ENCODE results near the gene ACYP2. TPM values are rescaled to one million over a fixed set of nuclear protein-coding genes. Genes with fewer than 3 reads are reported as not detected.

The ACYP2 gene
- total RNA-seq, 1 donor from 2014 or later: 8.2 TPM

- peak; percentile 8 for DNase-seq
These were observed 46.4 kb downstream of the ACYP2 start for GRCh38 chr2:54161660-54162424.

- DNase-seq: no peak
These were observed 48.7 kb downstream of the ACYP2 start for GRCh38 chr2:54164106-54164505.

DNA sequence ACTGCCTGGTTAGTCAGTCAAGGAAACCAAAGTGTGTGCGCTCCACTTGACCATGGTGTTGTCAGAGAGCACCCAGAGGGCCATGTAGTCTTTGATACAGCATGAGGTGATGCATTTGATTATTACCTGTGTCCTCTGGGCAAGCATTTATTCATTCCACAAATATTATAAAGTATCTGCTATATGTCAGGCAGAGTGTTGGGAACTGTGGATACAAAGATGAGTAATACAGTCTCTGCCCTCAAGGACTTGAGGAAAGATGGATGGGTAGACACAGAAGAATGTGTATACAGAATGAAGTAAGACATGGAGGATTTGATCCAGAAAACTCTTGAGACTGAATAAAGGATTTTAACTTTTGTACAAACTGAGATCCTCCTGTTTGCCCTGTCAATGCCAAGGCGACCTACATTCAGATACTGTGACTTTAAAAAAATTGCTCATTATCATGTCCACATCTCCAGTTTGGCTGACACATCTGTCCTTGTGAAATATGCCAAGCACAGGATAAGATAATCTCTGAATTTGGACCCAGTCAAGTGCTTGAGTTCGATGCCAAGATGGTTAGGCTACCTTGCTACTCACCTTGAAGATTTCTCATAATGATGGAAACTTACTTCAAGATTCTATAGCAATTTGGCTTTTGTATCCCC is 50.8 kb downstream of the ACYP2 start:
- no peak for DNase-seq

DNA sequence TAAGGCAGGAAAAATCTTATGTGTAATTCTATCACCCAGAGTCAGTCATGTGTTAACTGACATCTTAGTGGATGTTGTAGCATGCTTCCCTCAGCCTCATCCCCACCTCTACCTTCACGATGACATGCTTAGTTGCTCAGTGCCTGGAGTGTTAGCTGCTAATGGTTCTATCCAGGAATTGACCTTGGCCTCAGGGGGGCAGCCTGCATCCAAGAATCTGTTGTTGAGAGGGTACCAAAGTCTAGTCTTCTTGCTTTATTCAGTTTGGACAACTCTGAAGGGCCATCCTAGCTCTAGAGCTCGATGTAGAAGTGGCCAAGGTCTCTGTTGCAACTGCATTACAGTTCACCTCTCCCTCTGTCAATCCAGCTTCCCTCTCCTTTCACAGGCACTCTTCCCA is 61.2 kb downstream of the ACYP2 start:
- peak; percentile 74 for DNase-seq

DNA sequence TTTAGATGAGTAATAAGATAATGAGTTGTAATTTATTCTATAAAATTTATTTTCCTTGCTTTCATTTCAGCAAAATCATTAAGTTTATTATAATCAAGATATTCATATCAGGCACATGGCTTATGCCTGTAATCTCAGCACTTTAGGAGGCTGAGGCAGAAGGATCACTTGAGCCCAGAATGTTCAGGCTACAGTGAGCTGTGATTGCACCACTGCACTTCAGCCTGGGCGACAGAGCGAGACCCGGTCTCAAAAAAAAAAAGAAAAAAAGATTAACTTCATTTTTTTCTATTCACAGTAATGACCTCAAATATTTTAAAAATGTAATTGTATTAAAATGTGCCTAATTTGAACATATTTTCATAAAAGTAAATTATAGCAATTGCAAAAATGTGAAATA is 67.9 kb downstream of the ACYP2 start:
- no peak for DNase-seq

DNA sequence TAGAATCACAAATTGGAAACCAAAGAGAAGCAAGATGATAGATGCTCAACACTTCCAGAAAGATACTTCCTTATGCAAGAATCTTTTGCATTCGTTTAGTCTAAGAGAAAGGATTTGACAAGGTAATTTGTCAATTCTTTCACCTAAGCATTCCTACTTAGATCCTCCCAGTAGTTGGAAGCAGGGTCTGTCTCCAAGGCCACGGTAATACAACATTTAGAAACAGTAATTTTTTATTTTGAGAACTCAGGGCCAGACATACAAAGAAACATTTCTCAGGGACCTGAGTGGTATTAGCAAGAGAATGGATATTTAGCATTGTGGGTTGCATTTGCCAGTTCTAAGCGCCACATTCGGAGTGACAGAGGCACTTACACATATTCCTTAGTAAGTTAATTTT is 68.6 kb downstream of the ACYP2 start:
- no peak for DNase-seq

DNA sequence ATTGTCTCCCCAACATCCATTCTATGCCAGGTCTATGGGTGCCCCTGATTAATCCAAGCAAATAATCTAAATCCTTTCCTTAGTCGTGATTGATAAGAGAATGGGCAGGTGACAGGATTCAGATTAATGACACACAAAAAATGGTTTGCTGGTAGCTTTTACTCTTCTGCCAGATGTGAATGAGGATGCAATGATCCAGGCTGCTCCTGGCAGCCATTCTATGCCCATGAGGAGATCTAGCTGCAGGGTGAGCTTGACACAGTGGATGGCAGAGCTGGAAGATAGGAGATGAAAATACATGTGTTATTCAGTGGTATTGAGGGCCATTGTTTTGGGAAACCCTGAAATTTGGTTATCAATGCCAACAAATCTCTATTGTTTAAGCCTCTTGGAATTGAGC is 69.7 kb downstream of the ACYP2 start:
- DNase-seq: no peak

- no peak for DNase-seq
These were observed 71.9 kb downstream of the ACYP2 start for GRCh38 chr2:54187331-54187730.

DNA sequence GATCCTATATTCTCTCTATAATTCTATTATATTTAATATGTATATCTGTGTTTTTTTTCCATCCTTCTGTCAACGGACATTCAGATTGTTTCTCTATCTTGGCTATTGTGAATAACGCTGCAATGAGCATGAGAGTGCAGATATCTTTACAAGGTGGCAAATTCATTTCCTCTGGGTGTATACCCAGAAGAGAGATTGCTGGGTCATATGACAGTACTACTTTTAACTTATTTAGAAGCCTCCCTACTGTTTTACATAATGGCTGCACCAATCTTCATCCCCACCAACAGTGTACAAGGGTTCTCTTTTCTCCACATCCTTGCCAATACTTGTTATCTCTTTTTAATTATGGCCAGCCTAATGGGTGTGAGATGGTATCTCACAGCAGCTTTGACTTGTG is 74.1 kb downstream of the ACYP2 start:
- no peak for DNase-seq

- no peak for DNase-seq
These were observed 76.1 kb downstream of the ACYP2 start for GRCh38 chr2:54191361-54192135.

- DNase-seq: no peak
These were observed 79.6 kb downstream of the ACYP2 start for GRCh38 chr2:54194761-54195750.

GRCh38 chr2:54196646-54197045 is 81.2 kb downstream of the ACYP2 start:
- no peak for DNase-seq

GRCh38 chr2:54204476-54204875 is 89.1 kb downstream of the ACYP2 start:
- DNase-seq: no peak

GRCh38 chr2:54206596-54206995 is 91.2 kb downstream of the ACYP2 start:
- peak; percentile 74 for DNase-seq

DNA sequence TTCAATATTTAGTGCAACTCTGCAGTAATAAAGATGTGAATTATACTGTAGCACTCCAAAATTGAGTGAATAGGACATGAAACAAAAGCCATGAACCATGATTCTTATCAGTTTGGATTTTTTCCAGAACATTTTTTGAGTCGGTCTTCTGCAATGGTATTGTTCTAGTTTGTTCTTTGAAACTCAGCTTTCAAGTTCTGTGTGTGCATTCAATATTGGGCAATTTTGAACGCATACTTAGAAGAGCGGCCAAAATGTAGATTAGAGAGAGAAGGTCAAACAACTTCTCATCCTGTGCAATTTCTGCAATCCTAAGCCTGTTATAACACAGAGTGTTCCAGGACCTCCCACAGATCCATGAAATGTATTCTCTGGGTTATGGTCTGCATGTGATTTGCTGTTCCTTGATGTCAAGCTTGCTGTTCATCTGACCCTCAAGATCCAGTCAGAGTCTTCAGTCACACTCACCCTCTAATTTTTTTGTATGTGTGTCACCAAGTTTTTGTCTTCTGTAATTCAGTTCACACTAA is 92.3 kb downstream of the ACYP2 start:
- DNase-seq: peak; percentile 60

DNA sequence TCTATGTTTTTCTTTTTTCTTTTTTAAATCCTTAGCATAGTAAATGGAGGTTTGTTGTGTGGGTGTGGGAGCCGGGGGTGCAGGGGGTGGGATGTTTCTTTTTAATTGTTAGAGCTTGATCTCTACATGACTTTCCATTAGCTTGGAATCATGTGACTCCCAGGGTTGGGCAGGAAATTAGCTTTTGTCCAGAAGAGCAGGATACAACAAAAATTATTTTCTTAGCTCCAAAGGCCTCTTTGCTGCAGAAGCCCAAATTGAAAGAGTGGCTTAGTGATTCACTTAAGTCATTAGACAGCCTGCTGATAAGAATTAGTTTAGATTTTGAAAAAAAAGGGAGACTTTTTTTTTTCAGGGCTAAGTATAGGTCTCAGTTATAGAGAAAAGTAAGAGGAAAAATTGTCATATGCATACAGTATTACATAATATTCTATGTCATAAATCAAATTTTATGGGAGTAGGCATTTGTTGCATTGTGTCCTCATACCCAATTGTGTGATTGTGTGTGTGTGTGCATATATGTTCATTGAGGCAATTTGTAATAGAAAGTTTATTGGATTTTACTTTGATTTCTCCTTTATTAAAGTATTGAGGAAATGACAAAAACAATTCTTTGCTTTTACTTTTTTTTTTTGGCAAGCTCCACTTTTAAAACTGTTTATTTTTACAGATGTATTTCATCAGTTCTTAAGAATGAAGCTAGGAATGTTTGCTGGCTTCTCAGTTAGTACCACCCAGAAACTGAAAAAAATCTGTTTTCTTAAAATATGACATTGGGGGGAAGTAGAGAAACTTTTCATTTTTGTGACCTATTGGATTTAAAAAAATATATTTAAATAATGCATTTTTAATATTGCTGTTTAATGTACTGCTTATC is 93.2 kb downstream of the ACYP2 start:
- peak; percentile 38 for DNase-seq

GRCh38 chr2:54209379-54209778 is 94.0 kb downstream of the ACYP2 start:
- DNase-seq: no peak

DNA sequence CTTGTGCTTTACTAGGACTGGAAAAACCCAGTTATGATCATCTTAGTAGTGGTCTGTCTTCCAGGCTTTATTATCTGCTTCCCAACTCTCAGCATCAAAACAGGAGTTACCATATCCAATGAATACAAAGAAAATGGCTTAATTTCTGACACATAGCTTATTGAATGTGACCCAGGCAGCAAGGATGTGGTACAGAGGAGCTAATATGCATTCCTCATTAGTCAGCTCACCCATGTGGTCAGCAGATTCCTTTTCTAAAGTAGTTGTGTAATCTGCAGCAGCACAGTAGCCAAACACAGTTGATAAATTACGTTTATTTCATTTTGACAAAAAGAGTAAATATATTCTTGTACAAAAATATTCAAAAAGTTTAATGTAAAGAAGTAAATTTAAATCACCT is 97.0 kb downstream of the ACYP2 start:
- no peak for DNase-seq

DNA sequence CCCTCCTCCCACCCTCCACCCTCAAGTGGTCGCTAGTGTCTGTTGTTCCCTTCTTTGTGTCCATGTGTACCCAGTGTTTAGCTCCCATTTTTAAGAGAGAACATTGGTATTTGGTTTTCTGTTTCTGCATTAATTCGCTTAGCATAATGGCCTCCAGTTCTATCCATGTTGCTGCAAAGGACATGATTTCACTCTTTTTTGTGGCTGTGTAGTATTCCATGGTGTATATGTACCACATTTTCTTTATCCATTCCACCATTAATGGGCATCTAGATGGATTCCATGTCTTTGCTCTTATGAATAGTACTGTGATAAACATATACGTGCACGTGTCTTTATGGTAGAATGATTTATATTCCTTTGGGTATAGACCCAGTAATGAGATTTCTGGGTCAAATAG is 97.7 kb downstream of the ACYP2 start:
- DNase-seq: no peak

DNA sequence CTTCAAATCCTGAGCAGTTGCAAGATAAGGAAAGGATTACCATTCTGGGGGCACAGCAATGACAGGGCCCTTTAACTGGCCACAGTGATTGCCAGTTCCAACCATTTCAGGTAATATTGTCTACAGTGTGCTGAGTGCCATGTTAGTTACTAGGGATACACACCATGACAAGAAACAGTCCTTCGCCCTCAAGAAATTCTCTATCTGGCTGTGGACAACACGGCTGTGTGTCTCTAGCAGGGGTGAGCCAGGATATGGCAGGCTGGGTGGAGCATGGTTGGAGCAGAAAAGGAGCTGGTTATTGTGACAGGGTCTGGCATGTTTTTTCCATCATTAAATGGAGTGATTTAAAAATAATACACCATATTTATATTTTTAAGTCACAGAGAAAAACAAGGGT is 109.6 kb downstream of the ACYP2 start:
- no peak for DNase-seq

- peak; percentile 62 for DNase-seq
These were observed 110.8 kb downstream of the ACYP2 start for GRCh38 chr2:54226260-54226659.
